KOPT-K1 (cell line): ENCODE data around the gene ST6GAL1.
A peak's percentile ranks its signal among the peaks of the same experiment; 100 is the strongest.
"Not testable (repeated sequence)": the region's sequence is repeated elsewhere in the genome, so short reads cannot be mapped to it uniquely, and the experiment has no call there.

Source experiments
- H3K27ac ChIP-seq: fragments of 200-600 bp; sonication (generic); 2 replicates; pipeline ENCODE4 v1.5.1; 2016; ENCODE audit warnings: antibody characterized with exemption, mild to moderate bottlenecking, low read depth, low read length; ENCODE audit not compliant: poor library complexity, severe bottlenecking
- H3K36me3 ChIP-seq: fragments of 200-600 bp; sonication (generic); 2 replicates; pipeline ENCODE4 v1.5.1; 2017; ENCODE audit warnings: antibody characterized with exemption, mild to moderate bottlenecking, low read length, moderate library complexity; ENCODE audit not compliant: insufficient read depth
- H3K9me3 ChIP-seq: fragments of 200-600 bp; sonication (generic); 2 replicates; pipeline ENCODE4 v1.5.1; 2017; ENCODE audit warnings: antibody characterized with exemption, low read length, mild to moderate bottlenecking; ENCODE audit not compliant: insufficient read depth, poor library complexity, severe bottlenecking

ST6GAL1 gene

DNA sequence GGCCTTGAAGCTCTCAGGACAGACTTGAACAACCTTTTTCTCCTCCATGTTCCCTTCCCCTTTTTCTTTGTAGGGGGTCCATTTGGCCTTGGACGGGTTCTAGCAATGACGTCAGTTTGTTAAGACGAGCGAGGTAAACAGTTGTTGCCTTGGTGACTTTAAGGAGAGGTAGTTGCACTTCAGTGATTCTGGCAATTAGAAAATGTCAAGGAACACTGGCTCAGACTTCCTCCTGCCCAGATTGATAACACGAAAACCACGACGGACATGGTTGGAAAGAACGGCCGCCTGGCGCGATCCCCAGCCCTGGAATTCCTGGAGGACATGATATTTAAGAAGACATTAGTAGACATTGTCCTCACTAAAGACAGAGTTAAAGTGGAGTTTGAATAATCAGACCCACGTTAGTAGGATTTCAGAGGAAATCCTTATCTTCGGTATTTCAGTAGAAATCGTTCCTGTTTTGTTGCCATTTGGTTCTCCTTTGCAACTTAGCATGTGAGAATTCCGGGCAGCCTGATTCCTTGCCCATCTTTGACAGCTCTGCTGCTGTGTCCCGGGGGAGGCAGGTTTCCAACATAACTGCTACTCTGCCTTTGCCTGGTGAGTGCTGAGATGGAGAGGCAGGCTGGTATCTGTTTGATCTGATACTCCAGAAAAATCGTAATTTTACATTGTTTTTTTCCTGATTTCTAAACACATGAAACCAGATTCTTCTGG is 87.3 kb downstream of the ST6GAL1 start:
- Histone ChIP-seq H3K9me3 (no peaks in the 10 kb centered on the region), H3K27ac (peak overlapping the region; percentile 16), H3K36me3 (no peaks in the 10 kb centered on the region; the same call in 1 of the 2 replicates)

DNA sequence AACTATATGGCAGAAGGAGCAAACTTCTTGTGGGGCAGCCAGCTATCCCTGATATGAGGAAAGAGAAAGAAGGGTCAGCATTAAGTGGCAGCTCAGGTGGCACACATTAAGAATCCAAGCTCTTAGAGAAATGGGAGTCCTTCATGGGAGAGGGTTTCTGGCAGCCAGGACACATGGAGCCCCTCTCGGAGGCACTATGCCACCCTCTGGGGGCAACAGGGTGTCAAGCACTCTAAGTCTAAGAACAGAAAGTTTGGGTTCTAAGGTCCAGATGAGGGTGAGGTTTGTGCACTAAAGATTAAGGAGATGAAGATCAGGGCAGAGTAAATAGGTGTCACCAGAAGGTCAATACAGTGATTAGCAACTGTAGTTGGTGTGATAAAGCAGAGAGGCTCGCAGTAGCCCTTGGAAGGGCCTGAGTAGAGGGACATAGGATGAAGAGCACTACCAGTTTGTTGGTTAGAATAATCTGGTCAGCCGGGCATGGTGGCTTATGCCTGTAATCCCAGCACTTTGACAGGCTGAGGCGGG is 89.3 kb downstream of the ST6GAL1 start:
- Histone ChIP-seq H3K9me3 (no peaks in the 10 kb centered on the region), H3K36me3 (no peaks in the 10 kb centered on the region), H3K27ac (peak overlapping the region; percentile 86)

DNA sequence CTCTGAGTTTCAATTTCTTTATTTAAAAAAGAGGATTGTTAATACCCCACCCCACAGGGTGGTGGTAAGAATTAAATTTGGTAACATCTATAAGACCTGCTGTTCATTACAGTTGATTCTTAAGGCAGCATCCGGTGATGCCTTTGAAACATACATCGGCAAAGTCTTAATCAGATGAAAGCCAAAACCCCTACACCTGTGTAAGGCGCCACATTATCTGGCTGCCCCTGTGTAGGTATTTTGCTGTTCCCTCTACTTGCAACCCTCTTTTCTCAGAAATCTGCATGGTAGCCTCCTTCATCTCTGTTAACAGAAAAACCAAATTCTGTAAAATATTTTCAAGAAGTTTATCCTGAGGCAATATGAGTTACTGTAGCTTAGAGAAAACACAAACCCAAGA is 90.0 kb downstream of the ST6GAL1 start:
- Histone ChIP-seq H3K36me3 (no peaks in the 10 kb centered on the region), H3K27ac (peak overlapping the region; percentile 86), H3K9me3 (no peaks in the 10 kb centered on the region)

DNA sequence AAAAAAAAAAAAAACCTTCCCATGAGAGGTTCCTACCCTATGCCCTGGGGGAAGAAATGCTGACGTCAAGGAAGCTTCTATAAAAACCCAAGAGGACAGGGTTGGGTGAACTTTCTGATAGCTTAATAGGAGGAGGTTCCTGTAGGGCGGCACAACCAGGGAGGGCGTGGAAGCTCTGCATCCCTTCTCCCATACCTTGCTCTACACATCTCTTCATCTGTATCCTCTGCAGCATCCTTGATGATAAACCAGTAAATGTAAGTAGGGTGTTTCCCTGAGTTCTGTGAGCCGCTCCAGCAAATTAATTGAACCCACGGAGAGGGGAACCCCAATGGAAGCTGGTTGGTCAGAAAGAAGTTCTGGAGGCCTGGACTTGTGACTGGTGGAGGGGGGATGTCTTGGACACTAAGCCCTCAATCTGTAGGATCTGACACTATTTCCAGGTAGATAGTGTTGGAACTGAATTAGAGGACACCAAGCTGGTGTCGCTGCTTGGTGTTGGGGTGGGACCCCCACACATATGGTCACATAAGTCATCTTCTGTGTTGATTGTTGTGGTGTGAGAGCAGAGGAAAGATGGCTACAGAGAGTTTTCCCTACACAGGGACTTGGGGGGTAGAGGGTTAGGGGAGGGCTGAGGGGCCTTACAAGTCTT is 91.5 kb downstream of the ST6GAL1 start:
- Histone ChIP-seq H3K27ac (peak overlapping the region; percentile 86), H3K9me3 (no peaks in the 10 kb centered on the region), H3K36me3 (no peaks in the 10 kb centered on the region)

DNA sequence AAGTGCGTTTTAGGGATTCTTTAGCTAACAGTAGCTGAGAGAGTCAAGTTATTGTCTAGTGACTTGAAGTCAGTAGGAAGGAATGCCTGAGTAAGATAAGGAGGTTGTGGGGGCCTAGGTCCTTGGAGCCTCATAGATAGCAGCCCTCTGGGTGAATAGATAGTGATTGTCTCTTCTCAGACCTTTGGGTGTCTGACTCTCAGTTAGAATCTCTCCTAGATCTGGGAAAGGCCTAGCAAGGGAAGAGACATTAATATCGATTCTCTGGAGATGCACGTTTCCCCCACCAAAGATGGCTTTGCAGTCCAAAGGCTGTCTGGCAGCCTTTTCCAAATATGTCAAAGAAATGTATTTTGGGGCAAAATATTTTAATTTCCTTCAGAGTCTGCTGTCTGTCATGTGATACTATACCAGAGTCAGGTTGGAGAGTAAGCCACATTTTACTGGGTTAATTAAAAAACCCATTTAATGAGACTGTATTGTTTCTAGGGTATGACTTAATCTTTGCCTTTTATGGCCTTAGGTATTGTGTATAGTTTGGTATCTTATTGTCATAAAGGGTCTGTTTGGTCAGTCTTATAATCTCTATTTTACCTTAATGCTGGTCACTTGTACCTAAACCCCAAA is 92.2 kb downstream of the ST6GAL1 start:
- Histone ChIP-seq H3K27ac (peak overlapping the region; percentile 86), H3K9me3 (no peaks in the 10 kb centered on the region), H3K36me3 (no peaks in the 10 kb centered on the region)

DNA sequence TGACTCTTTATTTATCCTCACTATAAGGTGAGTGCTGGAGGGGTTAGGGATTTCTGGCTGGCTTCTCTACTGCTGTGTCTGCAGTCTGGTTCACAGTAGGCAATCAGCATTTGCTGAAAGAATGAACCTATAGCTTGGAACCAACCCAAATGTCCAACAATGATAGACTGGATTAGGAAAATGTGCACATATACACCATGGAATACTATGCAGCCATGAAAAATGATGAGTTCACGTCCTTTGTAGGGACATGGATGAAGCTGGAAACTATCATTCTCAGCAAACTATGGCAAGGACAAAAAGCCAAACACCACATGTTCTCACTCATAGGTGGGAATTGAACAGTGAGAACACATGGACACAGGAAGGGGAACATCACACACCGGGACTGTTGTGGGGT is 93.0 kb downstream of the ST6GAL1 start:
- peak overlapping the region; percentile 86 for H3K27ac ChIP-seq
- not testable (repeated sequence) for H3K36me3 ChIP-seq, H3K9me3 ChIP-seq

DNA sequence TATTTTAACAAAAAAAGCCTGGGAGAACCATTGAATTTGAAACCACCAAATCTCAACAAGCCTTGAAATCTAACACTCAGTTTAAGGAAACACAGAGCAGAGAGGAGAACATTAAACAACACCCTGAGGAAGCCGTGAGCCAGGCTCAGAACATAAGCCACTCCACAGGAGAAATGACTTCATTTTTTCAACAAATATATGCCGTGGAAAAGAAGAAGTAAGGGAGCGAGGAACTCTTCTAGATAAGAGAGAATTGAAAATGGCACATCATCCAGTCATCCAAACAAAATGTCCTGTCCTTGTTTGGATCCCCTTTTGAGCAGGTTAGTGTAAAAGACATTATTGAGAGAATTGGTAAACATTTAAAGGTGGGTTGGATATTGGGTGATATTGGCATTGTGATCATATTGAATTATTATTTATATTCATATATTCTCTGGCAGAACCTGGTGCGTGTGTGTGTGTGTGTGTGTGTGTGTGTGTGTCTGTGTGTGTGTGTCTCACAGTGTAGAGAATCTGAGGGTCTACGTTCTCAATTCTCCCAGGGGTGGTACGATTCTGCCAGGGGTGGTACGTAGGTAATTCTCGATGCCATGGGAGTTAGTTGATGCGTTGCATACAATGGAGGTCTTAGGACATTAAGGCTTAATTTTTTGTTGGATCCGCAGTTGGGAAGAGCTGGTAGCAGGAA is 94.4 kb downstream of the ST6GAL1 start:
- Histone ChIP-seq H3K27ac (peak overlapping the region; percentile 80), H3K36me3 (no peaks in the 10 kb centered on the region), H3K9me3 (no peaks in the 10 kb centered on the region)

DNA sequence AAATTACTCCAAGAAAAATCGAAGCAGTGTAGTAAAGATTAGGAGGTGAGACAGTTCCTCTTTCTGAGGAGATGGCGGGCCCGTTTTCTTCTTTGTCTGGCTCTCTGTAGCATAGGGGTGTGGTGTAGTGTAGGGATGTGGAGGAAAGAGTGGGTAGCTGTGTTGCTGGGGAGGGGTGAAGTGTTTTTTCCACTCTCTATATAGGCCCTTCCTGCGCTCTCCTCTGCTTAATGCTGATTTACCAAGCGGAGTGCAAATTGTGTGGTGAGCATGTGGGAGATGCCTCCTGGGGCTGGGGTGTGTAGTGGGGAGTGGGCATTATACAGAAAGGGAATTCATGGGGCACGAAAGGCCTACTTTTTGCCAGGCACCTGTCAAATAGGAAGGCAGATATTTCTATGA is 94.9 kb downstream of the ST6GAL1 start:
- H3K36me3 ChIP-seq, result no peaks in the 10 kb centered on the region
- H3K9me3 ChIP-seq, result no peaks in the 10 kb centered on the region
- peak overlapping the region; percentile 80 for H3K27ac ChIP-seq

DNA sequence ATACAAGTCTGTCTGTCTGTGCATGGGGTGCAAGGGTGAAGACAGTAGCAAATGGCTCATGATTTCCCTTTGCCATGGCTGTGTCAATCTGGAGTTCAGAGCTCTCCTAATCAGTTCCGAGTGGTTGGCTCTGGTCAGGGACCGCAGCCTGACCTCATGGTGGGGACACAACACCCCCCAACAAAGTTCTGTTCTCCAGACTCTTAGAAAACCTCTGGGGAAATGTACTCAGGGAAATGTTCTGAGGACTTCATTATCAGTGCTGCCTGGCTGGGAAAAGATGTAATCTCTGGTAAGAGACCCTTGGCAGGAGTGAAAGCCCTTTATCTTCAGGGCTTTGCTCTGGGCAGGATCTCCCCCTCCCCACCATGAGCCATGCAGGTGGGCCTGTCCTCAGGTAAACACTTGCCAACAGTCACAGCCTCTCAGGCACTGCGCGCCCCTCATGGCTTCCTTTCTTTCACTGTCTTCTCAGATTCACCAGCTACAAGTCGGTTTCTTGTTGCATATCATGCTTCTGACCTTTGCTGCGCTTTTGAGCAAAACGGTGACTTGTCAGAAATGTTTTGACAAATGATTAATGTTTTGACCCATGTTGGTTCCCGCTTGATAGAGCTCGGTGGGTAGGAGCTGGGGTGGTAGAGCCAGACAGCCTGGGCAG is 95.5 kb downstream of the ST6GAL1 start:
- Histone ChIP-seq H3K27ac (peak overlapping the region; percentile 80), H3K36me3 (no peaks in the 10 kb centered on the region), H3K9me3 (no peaks in the 10 kb centered on the region)

DNA sequence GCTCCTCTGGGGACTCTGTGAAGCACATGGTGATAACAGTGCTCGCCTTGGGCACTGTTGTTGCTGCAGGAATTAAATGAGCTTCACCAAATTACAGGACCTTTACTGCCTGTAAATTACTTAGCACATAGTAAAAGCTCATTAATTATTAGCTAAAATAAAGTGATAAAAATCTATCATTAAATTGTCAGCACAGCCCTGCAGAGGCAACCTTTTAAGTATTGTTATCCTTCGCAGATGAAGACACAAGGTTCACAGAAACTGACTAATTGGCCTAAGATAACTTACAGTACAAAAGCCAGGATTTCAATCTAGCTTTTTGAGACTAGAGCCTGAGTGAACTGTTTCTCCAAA is 96.0 kb downstream of the ST6GAL1 start:
- Histone ChIP-seq H3K36me3 (no peaks in the 10 kb centered on the region), H3K9me3 (no peaks in the 10 kb centered on the region), H3K27ac (peak overlapping the region; percentile 80)

DNA sequence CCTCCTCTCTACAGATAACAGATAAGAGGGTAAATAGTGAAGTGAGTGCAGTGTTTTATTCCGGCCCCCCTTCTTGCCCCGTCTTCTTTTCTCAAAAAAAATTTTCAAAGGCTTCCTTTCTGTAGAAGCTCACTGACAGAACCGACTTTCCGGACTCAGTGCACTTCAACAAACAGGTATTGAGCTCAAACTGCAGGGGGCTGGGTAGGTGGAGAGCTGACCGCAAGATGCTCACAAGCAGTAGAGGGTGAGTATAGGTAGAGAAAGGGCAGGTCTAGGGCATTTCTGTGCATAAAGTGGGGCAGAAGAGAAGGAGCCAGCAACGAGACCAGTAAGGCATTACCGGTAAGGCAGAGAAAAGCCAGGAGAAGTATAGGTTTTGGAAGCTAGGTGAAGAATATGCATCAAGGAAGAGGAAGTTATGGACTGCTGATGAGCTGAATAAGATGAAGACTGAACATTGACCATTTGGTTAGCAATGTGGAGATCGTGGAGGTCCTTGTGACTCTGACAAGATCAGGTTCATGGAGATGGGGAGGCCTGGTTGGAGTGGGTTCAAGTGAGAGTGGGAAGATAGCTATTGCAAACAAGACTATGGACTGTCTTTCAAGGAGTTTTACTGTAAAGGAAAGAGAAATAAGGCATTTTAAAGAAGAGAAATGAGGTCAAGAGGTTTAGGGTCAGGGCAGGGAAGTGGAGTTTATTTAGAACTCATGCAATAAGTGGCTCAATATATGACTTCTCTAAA is 97.4 kb downstream of the ST6GAL1 start:
- Histone ChIP-seq H3K27ac (peak overlapping the region; percentile 80), H3K9me3 (no peaks in the 10 kb centered on the region), H3K36me3 (no peaks in the 10 kb centered on the region)

DNA sequence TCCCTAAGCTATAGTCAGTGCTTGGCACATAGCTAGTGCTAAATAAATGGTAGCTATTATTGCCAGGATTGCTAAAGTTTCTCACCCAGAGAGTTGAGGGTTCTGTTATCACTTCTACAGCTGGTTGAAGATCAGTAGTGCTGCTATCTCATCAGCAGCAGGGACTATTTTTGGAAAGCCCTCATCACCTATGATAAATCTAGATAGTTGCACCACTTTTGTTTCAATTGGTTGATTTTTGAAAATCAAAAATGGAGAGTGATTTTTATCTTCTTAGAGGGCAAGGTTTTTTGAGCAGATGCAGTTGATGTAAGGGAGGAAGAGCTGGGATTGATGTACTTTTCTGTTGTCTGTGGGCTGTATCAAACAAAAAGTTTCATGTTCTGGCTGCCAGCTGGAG is 101.6 kb downstream of the ST6GAL1 start:
- Histone ChIP-seq H3K36me3 (peaks cover 18% of the 10 kb centered on the region), H3K27ac (peak overlapping the region; percentile 62)

DNA sequence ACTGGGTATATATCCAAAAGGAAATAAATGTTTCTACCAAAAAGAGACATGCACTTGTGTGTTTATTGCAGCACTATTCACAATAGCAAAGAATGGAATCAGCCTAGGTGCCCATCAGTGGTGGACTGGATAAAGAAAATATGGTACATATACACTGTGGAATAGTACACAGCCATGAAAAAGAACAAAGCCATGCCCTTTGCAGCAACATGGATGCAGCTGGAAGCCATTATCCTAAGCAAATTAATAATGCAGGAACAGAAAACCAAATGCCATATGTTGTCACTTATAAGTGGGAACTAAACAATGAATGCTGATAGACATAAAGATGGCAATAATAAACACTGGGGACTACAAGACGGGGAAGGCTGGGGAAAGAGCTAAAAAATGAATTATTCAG is 106.1 kb downstream of the ST6GAL1 start:
- peaks cover 18% of the 10 kb centered on the region for H3K9me3 ChIP-seq
- no peak overlapping the region for H3K27ac ChIP-seq
- peaks cover 49% of the 10 kb centered on the region for H3K36me3 ChIP-seq

More for the DNA sequence above, 101.6 kb downstream of the ST6GAL1 start:
- peaks cover 18% of the 10 kb centered on the region for H3K9me3 ChIP-seq

DNA sequence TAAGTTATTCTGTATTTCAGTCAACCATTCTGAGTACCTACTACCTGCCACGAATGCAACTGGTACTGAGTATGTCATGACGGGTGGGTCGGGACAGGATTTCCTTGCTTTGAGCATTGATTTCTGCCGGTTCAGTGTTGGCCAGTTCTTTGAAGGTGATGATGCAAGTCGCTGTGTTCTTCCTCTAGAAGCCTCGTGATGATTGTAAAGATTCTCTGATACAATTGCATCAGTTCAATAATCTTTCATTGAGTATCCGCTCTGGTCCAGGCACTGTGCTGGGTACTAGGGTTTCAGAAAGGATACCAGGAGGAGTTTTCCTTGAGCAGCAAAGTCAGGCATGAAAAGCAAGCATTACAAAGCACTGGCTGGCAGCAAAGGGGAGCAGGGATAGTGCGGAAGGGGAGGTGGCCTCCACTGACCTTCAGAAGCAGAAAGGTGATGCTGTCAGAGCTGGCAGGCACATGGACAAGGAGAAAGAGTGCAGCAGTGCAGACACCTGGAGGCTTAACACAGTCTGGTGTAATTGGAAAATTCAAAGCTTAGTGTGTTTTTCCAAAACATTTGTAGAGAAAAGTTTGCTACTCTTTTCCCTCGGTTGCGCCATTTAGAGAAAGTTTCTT is 108.9 kb downstream of the ST6GAL1 start:
- peaks cover 15% of the 10 kb centered on the region for H3K9me3 ChIP-seq
- peaks cover 67% of the 10 kb centered on the region for H3K36me3 ChIP-seq
- H3K27ac ChIP-seq, result no peak overlapping the region
